ENCODE results near the gene SCYGR1. TPM values are rescaled to one million over a fixed set of nuclear protein-coding genes. Genes with fewer than 3 reads are reported as not detected.

SCYGR1 gene
- total RNA-seq, 2 donors from 2014 or later: not detected

DNA sequence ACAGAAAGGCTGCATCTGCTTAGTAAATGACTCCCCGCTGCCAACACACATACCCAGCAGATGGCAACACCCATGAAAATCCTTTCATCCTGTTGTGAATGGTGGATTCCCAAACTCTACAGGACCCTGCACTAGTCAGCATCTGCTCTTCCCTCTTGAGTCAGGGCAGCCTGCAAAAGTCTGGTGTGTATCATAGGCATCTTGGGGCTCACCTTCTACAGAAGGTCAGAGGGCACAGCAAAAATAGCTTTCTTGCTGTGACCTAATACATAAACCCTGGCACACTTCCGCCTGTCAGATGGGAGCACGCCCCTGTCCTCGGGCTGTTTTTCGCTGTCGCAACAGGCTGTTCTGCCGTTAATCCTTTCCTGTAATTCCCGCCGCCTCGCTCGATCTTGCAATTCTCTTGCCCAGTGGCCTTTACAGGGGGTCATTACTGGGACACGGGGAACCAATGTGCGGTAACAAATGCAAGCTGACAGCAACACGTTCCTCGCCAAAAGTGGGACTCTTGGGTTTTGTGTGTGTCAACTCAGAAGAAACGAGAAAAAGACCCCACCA is 19.9 kb upstream of the SCYGR1 start:
- no peaks in the 10 kb centered on the region for H3K4me1 ChIP-seq (ENCODE audit: control insufficient read depth, insufficient read depth, low read length)
- H3K27ac Mint-ChIP-seq: no peak overlapping the region
- H3K27me3 Mint-ChIP-seq (ENCODE audit: insufficient read depth): no peaks in the 10 kb centered on the region
- H3K4me1 Mint-ChIP-seq: peaks cover 12% of the 10 kb centered on the region
- TF ChIP-seq, protein P1, sequence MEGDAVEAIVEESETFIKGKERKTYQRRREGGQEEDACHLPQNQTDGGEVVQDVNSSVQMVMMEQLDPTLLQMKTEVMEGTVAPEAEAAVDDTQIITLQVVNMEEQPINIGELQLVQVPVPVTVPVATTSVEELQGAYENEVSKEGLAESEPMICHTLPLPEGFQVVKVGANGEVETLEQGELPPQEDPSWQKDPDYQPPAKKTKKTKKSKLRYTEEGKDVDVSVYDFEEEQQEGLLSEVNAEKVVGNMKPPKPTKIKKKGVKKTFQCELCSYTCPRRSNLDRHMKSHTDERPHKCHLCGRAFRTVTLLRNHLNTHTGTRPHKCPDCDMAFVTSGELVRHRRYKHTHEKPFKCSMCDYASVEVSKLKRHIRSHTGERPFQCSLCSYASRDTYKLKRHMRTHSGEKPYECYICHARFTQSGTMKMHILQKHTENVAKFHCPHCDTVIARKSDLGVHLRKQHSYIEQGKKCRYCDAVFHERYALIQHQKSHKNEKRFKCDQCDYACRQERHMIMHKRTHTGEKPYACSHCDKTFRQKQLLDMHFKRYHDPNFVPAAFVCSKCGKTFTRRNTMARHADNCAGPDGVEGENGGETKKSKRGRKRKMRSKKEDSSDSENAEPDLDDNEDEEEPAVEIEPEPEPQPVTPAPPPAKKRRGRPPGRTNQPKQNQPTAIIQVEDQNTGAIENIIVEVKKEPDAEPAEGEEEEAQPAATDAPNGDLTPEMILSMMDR (conservative IDR thresholded peaks at IDR 0.05): peak; percentile 14
- WGBS, 2 experiments (ENCODE audit: insufficient coverage in 1 of 2, insufficient read length in 1 of 2): 94 to 99% methylated on average over 11 to 16 of the region's 16 CpGs
- DNase-seq: no peak
- H3K9me3 ChIP-seq (ENCODE audit: control insufficient read depth, low read length): no peaks in the 10 kb centered on the region
- H3K4me3 ChIP-seq (ENCODE audit: low read length): no peak overlapping the region
- no peak overlapping the region for H3K4me3 Mint-ChIP-seq
- H3K27me3 ChIP-seq (ENCODE audit: control insufficient read depth, insufficient read depth, low read length, poor library complexity, severe bottlenecking): no peaks in the 10 kb centered on the region
- H3K36me3 Mint-ChIP-seq (ENCODE audit: low read depth): no peaks in the 10 kb centered on the region
- no peak overlapping the region for H3K9ac ChIP-seq (ENCODE audit: extremely low read depth, low read length, poor library complexity, severe bottlenecking)
- no peaks in the 10 kb centered on the region for H3K9me3 Mint-ChIP-seq
- H3K36me3 ChIP-seq (ENCODE audit: control insufficient read depth, insufficient read depth, low read length): no peaks in the 10 kb centered on the region
- H3K27ac ChIP-seq (ENCODE audit: low read depth, low read length): no peak overlapping the region

DNA sequence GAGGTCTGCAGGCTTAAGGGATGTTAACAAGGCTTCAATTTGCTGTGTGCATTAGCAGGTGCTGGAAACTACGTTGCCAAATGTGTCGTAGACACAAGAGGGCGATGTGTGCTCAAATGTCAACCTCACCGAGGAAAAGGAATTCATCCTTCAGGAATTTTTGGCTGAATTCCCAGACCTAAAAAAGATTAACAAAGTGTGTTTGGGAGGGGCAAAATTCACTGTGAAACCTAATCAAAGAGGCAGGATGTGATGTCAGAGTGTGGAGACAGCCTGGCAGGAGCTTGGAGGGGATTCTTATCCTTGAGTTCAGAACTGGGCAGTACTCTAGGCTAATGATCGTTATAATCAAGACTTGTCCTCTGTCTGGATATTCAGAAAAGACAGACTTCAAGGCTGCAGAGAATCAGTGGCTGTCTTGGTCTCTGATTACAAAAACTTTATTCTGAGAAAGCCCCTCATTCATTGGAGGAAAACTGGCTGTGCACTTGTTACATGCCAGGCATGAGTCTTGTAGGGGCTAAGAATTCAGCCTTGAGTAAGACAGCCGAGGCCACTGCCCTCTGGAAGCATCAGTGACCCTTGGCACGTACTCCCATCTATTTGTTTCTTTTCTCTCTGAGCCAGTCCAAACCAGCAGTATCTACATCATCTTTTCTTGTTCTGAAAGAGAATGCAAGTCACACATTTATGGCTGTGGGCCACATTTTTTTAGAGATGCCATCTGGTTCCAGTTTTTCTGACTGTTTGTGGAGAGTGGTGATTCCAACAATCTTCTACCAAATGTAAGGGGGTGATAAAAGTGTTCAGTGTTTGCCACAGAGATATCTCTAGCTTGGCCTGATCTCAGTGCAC is 18.7 kb upstream of the SCYGR1 start:
- 42% methylated on average over 7 of the region's 7 CpGs for WGBS, 2 experiments (ENCODE audit: insufficient coverage in 1 of 2, insufficient read length in 1 of 2)
- no peaks in the 10 kb centered on the region for H3K36me3 Mint-ChIP-seq (ENCODE audit: low read depth)
- H3K4me3 Mint-ChIP-seq: no peak overlapping the region
- Histone ChIP-seq H3K9me3 (ENCODE audit: control insufficient read depth, low read length) (no peaks in the 10 kb centered on the region), H3K4me1 (ENCODE audit: control insufficient read depth, insufficient read depth, low read length) (no peaks in the 10 kb centered on the region), H3K27me3 (ENCODE audit: control insufficient read depth, insufficient read depth, low read length, poor library complexity, severe bottlenecking) (no peaks in the 10 kb centered on the region), H3K9ac (ENCODE audit: extremely low read depth, low read length, poor library complexity, severe bottlenecking) (peak overlapping the region; percentile 6), H3K36me3 (ENCODE audit: control insufficient read depth, insufficient read depth, low read length) (no peaks in the 10 kb centered on the region), H3K4me3 (ENCODE audit: low read length) (no peak overlapping the region), H3K27ac (ENCODE audit: low read depth, low read length) (no peak overlapping the region)
- no peaks in the 10 kb centered on the region for H3K27me3 Mint-ChIP-seq (ENCODE audit: insufficient read depth)
- H3K9me3 Mint-ChIP-seq: no peaks in the 10 kb centered on the region
- TF ChIP-seq, protein P1 (conservative IDR thresholded peaks at IDR 0.05): peak; percentile 84
- peak overlapping the region; percentile 53 for H3K27ac Mint-ChIP-seq
- DNase-seq: peak; percentile 91
- peaks cover 6% of the 10 kb centered on the region for H3K4me1 Mint-ChIP-seq

DNA sequence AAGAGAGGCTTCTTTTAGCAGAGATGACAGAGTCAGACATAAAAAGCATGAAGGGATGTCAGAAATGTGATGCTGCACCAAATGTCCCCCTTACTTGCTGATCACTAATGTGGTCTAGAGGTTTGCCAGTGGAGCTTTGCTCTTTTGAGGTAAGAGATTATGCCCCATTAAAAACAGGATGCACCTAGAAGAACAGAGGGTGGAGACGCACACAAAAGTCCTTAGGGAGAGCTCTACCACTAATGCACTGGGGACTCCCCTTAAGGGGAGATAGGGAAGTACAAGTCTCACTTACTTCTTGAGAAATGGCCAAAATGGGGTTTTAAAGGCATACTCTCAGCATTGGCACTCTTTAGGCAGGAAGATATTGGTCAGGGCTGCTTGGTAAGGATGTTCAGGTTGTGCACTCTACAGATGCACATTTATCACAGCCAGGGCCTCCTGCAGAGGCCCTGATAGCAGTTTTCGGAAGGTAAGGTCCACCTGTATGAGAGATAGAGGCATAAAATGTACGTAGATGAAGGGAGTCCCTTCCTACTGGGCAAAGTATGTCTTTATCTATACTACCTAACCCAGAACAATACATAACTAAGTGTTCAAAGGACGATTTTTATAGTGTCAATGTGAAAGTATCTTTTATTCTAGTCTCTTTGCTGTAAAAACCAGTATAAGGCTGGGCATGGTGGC is 17.0 kb upstream of the SCYGR1 start:
- Histone ChIP-seq H3K36me3 (ENCODE audit: control insufficient read depth, insufficient read depth, low read length) (no peaks in the 10 kb centered on the region), H3K4me3 (ENCODE audit: low read length) (no peak overlapping the region), H3K9me3 (ENCODE audit: control insufficient read depth, low read length) (no peaks in the 10 kb centered on the region), H3K4me1 (ENCODE audit: control insufficient read depth, insufficient read depth, low read length) (no peaks in the 10 kb centered on the region), H3K27me3 (ENCODE audit: control insufficient read depth, insufficient read depth, low read length, poor library complexity, severe bottlenecking) (no peaks in the 10 kb centered on the region), H3K9ac (ENCODE audit: extremely low read depth, low read length, poor library complexity, severe bottlenecking) (no peak overlapping the region), H3K27ac (ENCODE audit: low read depth, low read length) (no peak overlapping the region)
- no peaks in the 10 kb centered on the region for H3K36me3 Mint-ChIP-seq (ENCODE audit: low read depth)
- peaks cover 6% of the 10 kb centered on the region for H3K4me1 Mint-ChIP-seq
- no peaks in the 10 kb centered on the region for H3K27me3 Mint-ChIP-seq (ENCODE audit: insufficient read depth)
- 87 to 100% methylated on average over 1 to 4 of the region's 4 CpGs for WGBS, 2 experiments (ENCODE audit: insufficient coverage in 1 of 2, insufficient read length in 1 of 2)
- no peak overlapping the region for H3K4me3 Mint-ChIP-seq
- TF ChIP-seq, protein P1 (conservative IDR thresholded peaks at IDR 0.05): peak; percentile 11
- H3K27ac Mint-ChIP-seq: no peak overlapping the region
- no peaks in the 10 kb centered on the region for H3K9me3 Mint-ChIP-seq
- no peak for DNase-seq
